ENCODE results near the gene GOLGA6L2. TPM values are rescaled to one million over a fixed set of nuclear protein-coding genes. Genes with fewer than 3 reads are reported as not detected.

The GOLGA6L2 gene
- total RNA-seq, 5 donors from 2014 or later (not counting 1 experiment from before 2014, with no cell fraction given): not detected

- Histone ChIP-seq H3K9me3 (no peaks in the 10 kb centered on the region), H3K27me3 (replicated peaks in 1 of 2; ENCODE audit: control insufficient read depth in 2 of 2, extremely low read depth in 1 of 2, insufficient read depth in 2 of 2, low read length in 1 of 2) (peaks cover 0 to 5% of the 10 kb centered on the region in 2 experiments), H3K27ac (ENCODE audit: low read length) (no peak overlapping the region), H3K4me3 (ENCODE audit: control insufficient read depth in 1 of 2, extremely low read depth in 1 of 2, low read length in 1 of 2) (no peak overlapping the region), H3K4me1 (ENCODE audit: control insufficient read depth in 1 of 2, extremely low read depth in 1 of 2, insufficient read depth in 2 of 2, low read length in 2 of 2) (no peaks in the 10 kb centered on the region), H3K36me3 (ENCODE audit: control insufficient read depth in 2 of 2, extremely low read depth in 1 of 2, insufficient read depth in 1 of 2, low read length in 1 of 2) (no peaks in the 10 kb centered on the region)
- ATAC-seq (replicated peaks in 1 of 4) (no peak), DNase-seq (no peak)
- H3K27me3 Mint-ChIP-seq: peaks cover 4 to 7% of the 10 kb centered on the region in 2 donors
- H3K9me3 Mint-ChIP-seq: no peaks in the 10 kb centered on the region
- no peaks in the 10 kb centered on the region for H3K4me1 Mint-ChIP-seq
- ChIA-PET CTCF (no interaction called here), POLR2A (no interaction called here)
- H3K4me3 Mint-ChIP-seq: no peak overlapping the region
- H3K36me3 Mint-ChIP-seq: no peaks in the 10 kb centered on the region
- H3K27ac Mint-ChIP-seq: no peak overlapping the region
- 85% methylated on average over 12 of the region's 13 CpGs for WGBS (ENCODE audit: insufficient coverage)
Measured at GRCh38 chr15:23441204-23441603, 5.8 kb downstream of the GOLGA6L2 start.

- H3K36me3 ChIP-seq (ENCODE audit: control insufficient read depth in 2 of 2, extremely low read depth in 1 of 2, insufficient read depth in 1 of 2, low read length in 1 of 2): no peaks in the 10 kb centered on the region
- H3K4me3 Mint-ChIP-seq: no peak overlapping the region
- H3K9me3 Mint-ChIP-seq: no peaks in the 10 kb centered on the region
- ChIA-PET POLR2A (no interaction called here), CTCF (no interaction called here)
- 93% methylated on average over 10 of the region's 10 CpGs for WGBS (ENCODE audit: insufficient coverage)
- DNase-seq: no peak
- H3K36me3 Mint-ChIP-seq: no peaks in the 10 kb centered on the region
- no peak overlapping the region for H3K27ac Mint-ChIP-seq
- H3K4me3 ChIP-seq (ENCODE audit: control insufficient read depth in 1 of 2, extremely low read depth in 1 of 2, low read length in 1 of 2): no peak overlapping the region
- no peaks in the 10 kb centered on the region for H3K4me1 ChIP-seq (ENCODE audit: control insufficient read depth in 1 of 2, extremely low read depth in 1 of 2, insufficient read depth in 2 of 2, low read length in 2 of 2)
- peaks cover 0 to 5% of the 10 kb centered on the region in 2 experiments for H3K27me3 ChIP-seq (replicated peaks in 1 of 2; ENCODE audit: control insufficient read depth in 2 of 2, extremely low read depth in 1 of 2, insufficient read depth in 2 of 2, low read length in 1 of 2)
- H3K27ac ChIP-seq (ENCODE audit: low read length): no peak overlapping the region
- H3K4me1 Mint-ChIP-seq: no peaks in the 10 kb centered on the region
- H3K27me3 Mint-ChIP-seq: peaks cover 4 to 7% of the 10 kb centered on the region in 2 donors
- no peak for ATAC-seq (replicated peaks in 1 of 4)
- no peaks in the 10 kb centered on the region for H3K9me3 ChIP-seq
Measured at GRCh38 chr15:23440596-23440995, 6.4 kb downstream of the GOLGA6L2 start.

GRCh38 chr15:23439513-23439912 lies 7.5 kb downstream of the GOLGA6L2 start:
- ATAC-seq (replicated peaks in 1 of 4): no peak
- POLR2A ChIA-PET: no interaction called here
- no CpG with 5 or more reads among the region's 7 CpGs for WGBS (ENCODE audit: insufficient coverage)

GRCh38 chr15:23438816-23439466 lies 8.1 kb downstream of the GOLGA6L2 start:
- no CpG with 5 or more reads among the region's 9 CpGs for WGBS (ENCODE audit: insufficient coverage)
- peaks cover 4 to 7% of the 10 kb centered on the region in 2 donors for H3K27me3 Mint-ChIP-seq
- no peak overlapping the region for H3K4me3 Mint-ChIP-seq
- Histone ChIP-seq H3K4me3 (ENCODE audit: control insufficient read depth in 1 of 2, extremely low read depth in 1 of 2, low read length in 1 of 2) (no peak overlapping the region), H3K9me3 (no peaks in the 10 kb centered on the region), H3K27me3 (replicated peaks in 1 of 2; ENCODE audit: control insufficient read depth in 2 of 2, extremely low read depth in 1 of 2, insufficient read depth in 2 of 2, low read length in 1 of 2) (peaks cover 0 to 5% of the 10 kb centered on the region in 2 experiments), H3K36me3 (ENCODE audit: control insufficient read depth in 2 of 2, extremely low read depth in 1 of 2, insufficient read depth in 1 of 2, low read length in 1 of 2) (no peaks in the 10 kb centered on the region), H3K27ac (ENCODE audit: low read length) (no peak overlapping the region), H3K4me1 (ENCODE audit: control insufficient read depth in 1 of 2, extremely low read depth in 1 of 2, insufficient read depth in 2 of 2, low read length in 2 of 2) (no peaks in the 10 kb centered on the region)
- no peak overlapping the region for H3K27ac Mint-ChIP-seq
- ATAC-seq (replicated peaks in 1 of 4) (no peak), DNase-seq (no peak)
- no peaks in the 10 kb centered on the region for H3K9me3 Mint-ChIP-seq
- H3K4me1 Mint-ChIP-seq: no peaks in the 10 kb centered on the region
- no peaks in the 10 kb centered on the region for H3K36me3 Mint-ChIP-seq
- POLR2A ChIA-PET: no interaction called here
- CTCF ChIA-PET: interaction anchor here (0.6 kb wide), 2 partner anchors 9 to 164 kb away, joined by 3 read pairs; no protein-coding TSS in a partner anchor

More at GRCh38 chr15:23439513-23439912, 7.5 kb downstream of the GOLGA6L2 start:
- H3K9me3 Mint-ChIP-seq: no peaks in the 10 kb centered on the region
- H3K4me1 Mint-ChIP-seq: no peaks in the 10 kb centered on the region
- no peak overlapping the region for H3K27ac ChIP-seq (ENCODE audit: low read length)
- no peaks in the 10 kb centered on the region for H3K4me1 ChIP-seq (ENCODE audit: control insufficient read depth in 1 of 2, extremely low read depth in 1 of 2, insufficient read depth in 2 of 2, low read length in 2 of 2)
- no peak overlapping the region for H3K4me3 ChIP-seq (ENCODE audit: control insufficient read depth in 1 of 2, extremely low read depth in 1 of 2, low read length in 1 of 2)
- peaks cover 4 to 7% of the 10 kb centered on the region in 2 donors for H3K27me3 Mint-ChIP-seq
- H3K27ac Mint-ChIP-seq: no peak overlapping the region
- no peaks in the 10 kb centered on the region for H3K36me3 ChIP-seq (ENCODE audit: control insufficient read depth in 2 of 2, extremely low read depth in 1 of 2, insufficient read depth in 1 of 2, low read length in 1 of 2)
- CTCF ChIA-PET: interaction anchor here in 1 of 2 donors (0.6 kb wide), 1 partner anchor 163 kb away, joined by 3 read pairs; no protein-coding TSS in a partner anchor
- H3K27me3 ChIP-seq (replicated peaks in 1 of 2; ENCODE audit: control insufficient read depth in 2 of 2, extremely low read depth in 1 of 2, insufficient read depth in 2 of 2, low read length in 1 of 2): peaks cover 0 to 5% of the 10 kb centered on the region in 2 experiments
- DNase-seq: no peak
- no peak overlapping the region for H3K4me3 Mint-ChIP-seq
- no peaks in the 10 kb centered on the region for H3K9me3 ChIP-seq
- no peaks in the 10 kb centered on the region for H3K36me3 Mint-ChIP-seq

- Mint-ChIP-seq H3K27me3 (peaks cover 3% of the 10 kb centered on the region in 2 donors), H3K27ac (no peak overlapping the region), H3K9me3 (no peaks in the 10 kb centered on the region), H3K4me1 (no peaks in the 10 kb centered on the region), H3K36me3 (no peaks in the 10 kb centered on the region), H3K4me3 (no peak overlapping the region)
- WGBS (ENCODE audit: insufficient coverage): no CpG with 5 or more reads among the region's 2 CpGs
- ATAC-seq (replicated peaks in 1 of 4) (no peak), DNase-seq (no peak)
- Histone ChIP-seq H3K9me3 (no peaks in the 10 kb centered on the region), H3K36me3 (ENCODE audit: control insufficient read depth in 2 of 2, extremely low read depth in 1 of 2, insufficient read depth in 1 of 2, low read length in 1 of 2) (no peaks in the 10 kb centered on the region), H3K27me3 (replicated peaks in 1 of 2; ENCODE audit: control insufficient read depth in 2 of 2, extremely low read depth in 1 of 2, insufficient read depth in 2 of 2, low read length in 1 of 2) (peaks cover 0 to 5% of the 10 kb centered on the region in 2 experiments), H3K4me1 (ENCODE audit: control insufficient read depth in 1 of 2, extremely low read depth in 1 of 2, insufficient read depth in 2 of 2, low read length in 2 of 2) (no peaks in the 10 kb centered on the region), H3K4me3 (ENCODE audit: control insufficient read depth in 1 of 2, extremely low read depth in 1 of 2, low read length in 1 of 2) (no peak overlapping the region), H3K27ac (ENCODE audit: low read length) (no peak overlapping the region)
- ChIA-PET POLR2A (no interaction called here), CTCF (no interaction called here)
Measured at GRCh38 chr15:23437673-23438072, 9.4 kb downstream of the GOLGA6L2 start.

- CTCF ChIA-PET: no interaction called here
Measured at GRCh38 chr15:23437146-23437545, 9.9 kb downstream of the GOLGA6L2 start.

More at GRCh38 chr15:23437146-23437545, 9.9 kb downstream of the GOLGA6L2 start:
- H3K36me3 ChIP-seq (ENCODE audit: control insufficient read depth in 2 of 2, extremely low read depth in 1 of 2, insufficient read depth in 1 of 2, low read length in 1 of 2): no peaks in the 10 kb centered on the region
- H3K4me3 ChIP-seq (ENCODE audit: control insufficient read depth in 1 of 2, extremely low read depth in 1 of 2, low read length in 1 of 2): no peak overlapping the region
- DNase-seq (no peak), ATAC-seq (replicated peaks in 1 of 4) (no peak)
- H3K27me3 ChIP-seq (replicated peaks in 1 of 2; ENCODE audit: control insufficient read depth in 2 of 2, extremely low read depth in 1 of 2, insufficient read depth in 2 of 2, low read length in 1 of 2): peaks cover 0 to 5% of the 10 kb centered on the region in 2 experiments
- Mint-ChIP-seq H3K4me1 (no peaks in the 10 kb centered on the region), H3K4me3 (no peak overlapping the region), H3K9me3 (no peaks in the 10 kb centered on the region), H3K27me3 (no peaks in the 10 kb centered on the region), H3K36me3 (no peaks in the 10 kb centered on the region), H3K27ac (no peak overlapping the region)
- WGBS (ENCODE audit: insufficient coverage): 56% methylated on average over 4 of the region's 9 CpGs
- no peaks in the 10 kb centered on the region for H3K4me1 ChIP-seq (ENCODE audit: control insufficient read depth in 1 of 2, extremely low read depth in 1 of 2, insufficient read depth in 2 of 2, low read length in 2 of 2)
- H3K9me3 ChIP-seq: no peaks in the 10 kb centered on the region
- POLR2A ChIA-PET: no interaction called here
- no peak overlapping the region for H3K27ac ChIP-seq (ENCODE audit: low read length)
